Esophagus muscularis mucosa (tissue), 4 donors: ENCODE measurements around the gene F12. TPM values are rescaled to one million over a fixed set of nuclear protein-coding genes. Genes with fewer than 3 reads are reported as not detected.
"Not testable (repeated sequence)": the region's sequence is repeated elsewhere in the genome, so short reads cannot be mapped to it uniquely, and the experiment has no call there.

Source experiments
- DNase-seq: peaks from one replicate; pipeline ENCODE4 v3.0.0-alpha.2; 2017; ENCODE audit errors: extremely low spot score
- H3K27ac ChIP-seq, 4 donors: fragments of 200-600 bp; sonication (generic); replicated peaks in 1 of 4; 1 replicate in 3 of 4; 2 replicates in 1 of 4; pipeline ENCODE4 v1.5.1; 2016 to 2019; ENCODE audit warnings: mild to moderate bottlenecking in 1 of 4
- H3K27me3 ChIP-seq, 4 donors: fragments of 200-600 bp; sonication (generic); one replicate each; pipeline versions ENCODE4 v1.5.1 to v1.6.0; 2016 to 2019
- H3K36me3 ChIP-seq, 4 donors: fragments of 200-600 bp; sonication (generic); one replicate each; pipeline ENCODE4 v1.5.1; 2016 to 2019
- H3K4me1 ChIP-seq, 4 donors: fragments of 200-600 bp; sonication (generic); one replicate each; pipeline ENCODE4 v1.5.1; 2016 to 2019
- H3K4me3 ChIP-seq, 4 donors: fragments of 200-600 bp; sonication (generic); 1 replicate in 2 of 4; 2 replicates in 2 of 4; pipeline ENCODE4 v1.5.1; 2016 to 2019; ENCODE audit warnings: mild to moderate bottlenecking in 4 of 4, moderate library complexity in 1 of 4
- H3K9me3 ChIP-seq, 4 donors: fragments of 200-600 bp; sonication (generic); 1 replicate in 3 of 4; 2 replicates in 1 of 4; pipeline ENCODE4 v1.5.1; 2016 to 2019
- CTCF ChIP-seq, 3 experiments: fragments of 200-600 bp in 2 of 3; fragments of 450-650 bp in 1 of 3; sonication (generic) in 2 of 3; IDR thresholded peaks; one replicate each; pipeline ENCODE4 v1.5.1; 2017 to 2019; ENCODE audit warnings: antibody characterized with exemption in 3 of 3, mild to moderate bottlenecking in 2 of 3, moderate library complexity in 1 of 3
- EP300 ChIP-seq: sonication (generic); formaldehyde crosslinking; IDR thresholded peaks from one replicate; pipeline ENCODE4 v1.6.1; 2017; ENCODE audit warnings: antibody characterized with exemption
- POLR2A ChIP-seq: fragments of 450-650 bp; IDR thresholded peaks from one replicate; pipeline ENCODE4 v1.6.1; 2017; ENCODE audit warnings: antibody characterized with exemption, moderate library complexity, mild to moderate bottlenecking, low read depth
- POLR2AphosphoS5 ChIP-seq, 2 donors: sonication (generic); formaldehyde crosslinking; IDR thresholded peaks; one replicate each; pipeline ENCODE4 v1.6.1; 2017; ENCODE audit warnings: antibody characterized with exemption in 2 of 2
- WGBS: methylation state at CpG from one replicate; pipeline ENCODE4 v1.1.5; 2018; 5-methylcytosine and 5-hydroxymethylcytosine counted together
- intact Hi-C: fragments of 100-400 bp; cut with DNase I; formaldehyde crosslinking; loops from one replicate; pipeline ENCODE4 v1.15.1; 2023
- total RNA-seq, 4 donors: library from RNA; depleted of rRNA; stranded (reverse); fragments of >200 nt; gene quantifications; one replicate each; pipeline versions ENCODE4 v1.1.0 to v1.2.1, GENCODE V29; 2016

The F12 gene
- total RNA-seq, 4 donors from 2014 or later: 0.17 TPM; not detected in 3

DNA sequence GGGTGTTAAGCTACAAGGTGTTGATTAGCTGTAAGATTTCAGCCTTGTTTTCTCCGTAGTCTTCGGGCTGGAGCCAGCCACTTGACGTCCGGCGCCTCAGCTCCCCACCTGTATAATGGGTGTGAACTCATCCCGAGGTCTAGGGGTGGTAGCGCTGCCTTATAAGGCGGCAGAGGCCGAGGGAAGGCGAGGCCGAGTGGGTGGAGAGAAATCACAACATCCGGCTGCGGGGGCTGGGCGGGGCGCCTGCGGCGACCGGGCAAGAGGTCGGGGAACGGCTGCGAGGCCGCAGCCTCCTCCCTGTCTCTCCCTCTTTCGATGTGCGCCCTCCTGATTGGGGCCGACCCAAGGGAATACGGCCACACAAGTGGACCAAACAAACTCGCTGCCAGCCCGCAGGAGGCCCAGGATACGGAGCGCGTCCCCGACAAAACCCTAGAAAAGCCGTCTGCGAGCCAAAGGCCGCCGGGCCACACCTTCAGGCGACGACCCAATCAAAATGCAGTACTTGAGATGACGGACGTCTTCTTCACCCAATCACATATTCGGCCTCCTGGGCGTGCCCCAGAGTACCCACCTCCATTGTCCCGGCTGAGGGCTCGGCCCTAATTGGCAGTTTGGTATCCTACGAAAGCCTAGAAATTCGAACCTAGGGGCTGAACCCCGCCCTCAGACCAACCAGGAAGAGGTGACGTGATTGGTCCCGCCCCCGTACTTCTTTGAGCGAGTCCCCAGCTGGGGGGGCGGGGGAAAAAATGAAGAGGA is 16.6 kb upstream of the F12 start:
- under 1% methylated on average over 26 of the region's 52 CpGs for WGBS
- TF ChIP-seq POLR2A (peak; percentile 69), POLR2AphosphoS5 (IDR thresholded peaks at IDR 0.05) (peak; percentile 82 to 95), CTCF (IDR thresholded peaks at IDR 0.05) (peak in 1 of 3 experiments; percentile 3), EP300 (no peak)
- Histone ChIP-seq H3K27ac (peak overlapping the region; percentile 89), H3K27me3 (no peaks in the 10 kb centered on the region), H3K4me1 (peaks cover 28 to 49% (median 47%) of the 10 kb centered on the region in 4 donors), H3K9me3 (no peaks in the 10 kb centered on the region), H3K36me3 (peaks cover 0 to 15% (median 10%) of the 10 kb centered on the region in 4 donors), H3K4me3 (peak overlapping the region; percentile 52 to 74 (median 61))
- peak; percentile 100 for DNase-seq
- intact Hi-C loops: loop anchor here (2.0 kb wide), 2 partner anchors 29 to 75 kb away; no protein-coding TSS in a partner anchor

- TF ChIP-seq POLR2AphosphoS5 (IDR thresholded peaks at IDR 0.05) (no peak), POLR2A (no peak), CTCF (IDR thresholded peaks at IDR 0.05) (no peak), EP300 (no peak)
- no peak for DNase-seq
- Histone ChIP-seq H3K4me1 (peaks cover 25 to 42% (median 40%) of the 10 kb centered on the region in 4 donors), H3K9me3 (no peaks in the 10 kb centered on the region), H3K4me3 (peak overlapping the region; percentile 52 to 74 (median 61)), H3K36me3 (peaks cover 0 to 8% (median 3%) of the 10 kb centered on the region in 4 donors), H3K27me3 (no peaks in the 10 kb centered on the region), H3K27ac (peak overlapping the region; percentile 89)
- intact Hi-C loops: no loop called here
- 48% methylated on average over 12 of the region's 13 CpGs for WGBS
Observed at GRCh38 chr5:177425196-177425800, 15.9 kb upstream of the F12 start.

DNA sequence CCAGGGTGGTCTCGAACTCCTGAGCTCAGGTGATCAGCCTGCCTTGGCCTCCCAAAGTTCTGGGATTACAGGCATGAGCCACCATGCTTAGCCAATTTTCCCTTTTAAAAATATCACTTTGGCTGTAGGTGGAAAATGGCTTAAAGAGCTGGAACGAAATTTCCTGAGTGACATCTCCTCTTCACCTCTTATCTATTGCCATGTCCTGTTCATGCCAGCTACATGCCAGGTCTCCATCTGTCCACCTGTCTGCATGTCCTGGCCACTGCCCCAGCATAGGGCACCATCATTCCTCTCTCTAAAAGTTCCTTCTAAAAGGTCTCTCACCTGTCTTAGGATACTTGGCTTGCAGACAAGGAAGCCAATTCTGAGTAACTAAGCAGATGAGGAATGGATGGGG is 14.3 kb upstream of the F12 start:
- Histone ChIP-seq H3K9me3 (no peaks in the 10 kb centered on the region), H3K27ac (no peak overlapping the region), H3K27me3 (no peaks in the 10 kb centered on the region), H3K36me3 (no peaks in the 10 kb centered on the region), H3K4me1 (peaks cover 19 to 26% (median 25%) of the 10 kb centered on the region in 4 donors), H3K4me3 (no peak overlapping the region)
- WGBS: 90% methylated on average over 2 of the region's 2 CpGs
- DNase-seq: no peak
- TF ChIP-seq EP300 (no peak), CTCF (IDR thresholded peaks at IDR 0.05) (no peak), POLR2A (no peak), POLR2AphosphoS5 (IDR thresholded peaks at IDR 0.05) (no peak)
- intact Hi-C loops: no loop called here

DNA sequence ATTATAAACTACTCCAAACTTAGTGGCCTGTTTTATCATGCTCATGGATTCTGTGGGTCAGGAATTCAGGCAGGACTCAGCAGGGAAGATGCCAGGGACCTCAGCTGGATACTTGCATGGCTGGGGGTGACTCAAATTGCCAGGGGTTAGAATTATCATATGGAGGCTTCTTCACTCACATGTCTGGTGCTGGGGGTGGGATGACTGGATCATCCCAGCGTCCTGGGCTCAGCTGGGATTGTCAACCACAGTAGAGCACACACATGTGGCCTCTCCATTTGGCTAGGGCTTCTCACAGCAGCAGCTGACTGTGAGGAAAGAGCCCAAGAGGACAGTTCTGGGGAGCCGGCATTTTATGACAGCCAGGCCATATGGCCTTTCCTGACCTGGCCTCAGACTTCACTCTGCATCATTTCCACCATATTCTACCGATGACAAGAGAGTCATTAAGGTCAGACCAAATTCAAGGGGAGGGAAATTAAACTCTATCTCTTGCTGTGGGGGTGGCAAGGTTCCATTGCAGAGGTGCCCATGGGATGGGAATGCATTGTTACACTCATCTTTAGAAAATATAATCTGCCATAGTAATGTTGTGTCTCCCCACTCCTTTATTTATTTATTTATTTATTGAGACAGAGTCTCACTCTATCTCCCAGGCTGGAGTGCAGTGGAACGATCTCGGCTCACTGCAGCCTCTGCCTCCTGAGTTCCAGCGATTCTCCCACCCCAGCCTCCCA is 11.9 kb upstream of the F12 start:
- WGBS: 78% methylated on average over 6 of the region's 6 CpGs
- Histone ChIP-seq H3K4me3 (no peak overlapping the region), H3K36me3 (no peaks in the 10 kb centered on the region), H3K4me1 (peaks cover 5 to 16% (median 11%) of the 10 kb centered on the region in 4 donors), H3K27ac (no peak overlapping the region), H3K27me3 (no peaks in the 10 kb centered on the region), H3K9me3 (no peaks in the 10 kb centered on the region)
- no peak for DNase-seq
- intact Hi-C loops: no loop called here
- TF ChIP-seq POLR2AphosphoS5 (IDR thresholded peaks at IDR 0.05): no peak
- TF ChIP-seq CTCF (IDR thresholded peaks at IDR 0.05): no peak
- TF ChIP-seq EP300: no peak
- TF ChIP-seq POLR2A: no peak

DNA sequence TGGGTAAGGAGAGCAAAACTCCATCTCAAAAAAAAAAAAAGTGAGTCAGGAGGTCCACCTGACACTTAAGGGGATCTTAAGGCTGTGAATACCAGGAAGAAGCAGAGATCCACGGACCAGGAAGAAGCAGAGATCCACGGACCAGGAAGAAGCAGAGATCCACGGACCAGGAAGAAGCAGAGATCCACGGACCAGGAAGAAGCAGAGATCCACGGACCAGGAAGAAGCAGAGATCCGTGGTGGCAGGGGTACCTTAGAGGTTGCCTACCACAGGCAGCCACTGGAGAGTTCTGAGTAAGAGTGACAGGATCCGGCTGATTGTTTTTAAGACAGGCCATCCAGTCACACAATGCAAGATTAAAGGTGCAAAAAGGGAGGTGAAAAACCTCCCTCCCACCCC is 11.1 kb upstream of the F12 start:
- H3K4me3 ChIP-seq, H3K9me3 ChIP-seq, H3K27me3 ChIP-seq, H3K27ac ChIP-seq, DNase-seq, intact Hi-C loops, H3K36me3 ChIP-seq: not testable (repeated sequence)
- 88% methylated on average over 7 of the region's 7 CpGs for WGBS
- peaks cover 2 to 15% (median 9%) of the 10 kb centered on the region in 4 donors for H3K4me1 ChIP-seq
